Stomach (tissue), 9 donors: ENCODE data around the gene NRCAM. TPM values are rescaled to one million over a fixed set of nuclear protein-coding genes. Genes with fewer than 3 reads are reported as not detected.
A peak's percentile ranks its signal among the peaks of the same experiment; 100 is the strongest.

Experiments used
- DNase-seq, 2 donors: peaks; one replicate each; pipeline versions ENCODE4 v3.0.0 to v3.0.0-alpha.2; 2013 to 2019
- H3K27ac ChIP-seq, 5 donors: fragments of 200-600 bp in 4 of 5; sonication (generic) in 4 of 5; one replicate each; pipeline ENCODE4 v1.5.1; 2013 to 2019; ENCODE audit warnings: mild to moderate bottlenecking in 1 of 5, moderate library complexity in 1 of 5
- H3K27me3 ChIP-seq, 3 donors: fragments of 200-600 bp; sonication (generic); one replicate each; pipeline ENCODE4 v1.5.1; 2017 to 2019; ENCODE audit warnings: mixed run types in 1 of 3
- H3K36me3 ChIP-seq, 4 donors: fragments of 200-600 bp; sonication (generic); 1 replicate in 3 of 4; 2 replicates in 1 of 4; pipeline ENCODE4 v1.5.1; 2016 to 2019
- H3K4me1 ChIP-seq, 4 donors: fragments of 200-600 bp; sonication (generic); one replicate each; pipeline ENCODE4 v1.5.1; 2016 to 2019
- H3K4me3 ChIP-seq, 4 donors: fragments of 200-600 bp; sonication (generic) in 3 of 4; one replicate each; pipeline ENCODE4 v1.5.1; 2016 to 2019; ENCODE audit warnings: mild to moderate bottlenecking in 1 of 4
- H3K9me3 ChIP-seq, 4 donors: fragments of 200-600 bp; sonication (generic); one replicate each; pipeline ENCODE4 v1.5.1; 2016 to 2019
- CTCF ChIP-seq, 7 experiments: fragments of 450-650 bp in 4 of 7; fragments of 200-600 bp in 3 of 7; sonication (generic) in 3 of 7; IDR thresholded peaks; one replicate each; pipeline ENCODE4 v1.5.1; 2016 to 2019; ENCODE audit warnings: antibody characterized with exemption in 7 of 7, control low read depth in 2 of 7, mild to moderate bottlenecking in 1 of 7
- EP300 ChIP-seq: sonication (generic); formaldehyde crosslinking; IDR thresholded peaks from one replicate; pipeline ENCODE4 v1.6.1; 2017; ENCODE audit warnings: antibody characterized with exemption
- POLR2A ChIP-seq, 4 donors: fragments of 450-650 bp; IDR thresholded peaks; one replicate each; pipeline ENCODE4 v1.6.1; 2016; ENCODE audit warnings: antibody characterized with exemption in 4 of 4, control low read depth in 2 of 4, mild to moderate bottlenecking in 1 of 4, moderate library complexity in 1 of 4
- POLR2AphosphoS5 ChIP-seq, 3 donors: sonication (generic); formaldehyde crosslinking; IDR thresholded peaks; one replicate each; pipeline ENCODE4 v1.6.1; 2016; ENCODE audit warnings: antibody characterized with exemption in 3 of 3
- WGBS, 5 donors: extraction: QIAGEN DNeasy Blood & Tissue Kit in 3 of 5; methylation state at CpG; one replicate each; pipeline versions ENCODE4 v1.1.5 to v1.1.7; 2013 to 2018; 5-methylcytosine and 5-hydroxymethylcytosine counted together
- intact Hi-C: fragments of 100-400 bp; cut with DNase I; formaldehyde crosslinking; loops from one replicate; pipeline ENCODE4 v1.15.1; 2023; ENCODE audit warnings: low total_unique reads
- polyA plus RNA-seq, 3 donors: library from polyadenylated mRNA; stranded (reverse); fragments of 200-250 nt; gene quantifications; one replicate each; pipeline ENCODE4 v1.2.3, GENCODE V29; 2013
- total RNA-seq, 5 donors: library from RNA; depleted of rRNA; stranded (reverse); fragments of >200 nt; gene quantifications; one replicate each; pipeline versions ENCODE4 v1.1.0 to v1.2.3, GENCODE V29; 2014 to 2016
- donor health status: healthy with polysubstance abuse.
- donor health status: Bipolar disorder and iron deficiency.
- donor health status: healthy.

NRCAM gene
- total and polyA plus RNA-seq, 8 donors = 1.2 to 9.4 (median 2.3) TPM

GRCh38 chr7:108459922-108460551 lies 3.8 kb upstream of the NRCAM start:
- TF ChIP-seq POLR2A (IDR thresholded peaks at IDR 0.05) (no peak), CTCF (IDR thresholded peaks at IDR 0.05) (peak in 5 of 7 experiments; percentile 20 to 40 (median 32))
- intact Hi-C loops = loop anchor here (10.0 kb wide), 1 partner anchor 275 kb away; no protein-coding TSS in a partner anchor
- H3K9me3 ChIP-seq = no peaks in the 10 kb centered on the region
- H3K4me1 ChIP-seq = peaks cover 18 to 23% (median 23%) of the 10 kb centered on the region in 4 donors
- H3K27me3 ChIP-seq = peaks cover 9 to 47% (median 18%) of the 10 kb centered on the region in 3 donors
- WGBS, 5 donors = 36 to 44% (median 44%) methylated on average over 3 of the region's 3 CpGs
- peak in 1 of 2 donors; percentile 63 for DNase-seq
- no peak overlapping the region for H3K27ac ChIP-seq
- no peak overlapping the region for H3K4me3 ChIP-seq
- no peaks in the 10 kb centered on the region for H3K36me3 ChIP-seq

- Histone ChIP-seq H3K4me1 (peaks cover 22 to 31% (median 31%) of the 10 kb centered on the region in 4 donors), H3K27ac (no peak overlapping the region), H3K27me3 (peaks cover 9 to 69% (median 24%) of the 10 kb centered on the region in 3 donors), H3K4me3 (no peak overlapping the region), H3K9me3 (no peaks in the 10 kb centered on the region), H3K36me3 (no peaks in the 10 kb centered on the region)
- no peak for DNase-seq
- TF ChIP-seq POLR2A (IDR thresholded peaks at IDR 0.05) (no peak), EP300 (no peak), CTCF (IDR thresholded peaks at IDR 0.05) (no peak), POLR2AphosphoS5 (IDR thresholded peaks at IDR 0.05) (no peak)
- intact Hi-C loops = loop anchor here (10.0 kb wide), 1 partner anchor 273 kb away; no protein-coding TSS in a partner anchor
Observed at GRCh38 chr7:108457871-108458270, 1.6 kb upstream of the NRCAM start.

- H3K27ac ChIP-seq = no peak overlapping the region
- H3K4me3 ChIP-seq = peak overlapping the region; percentile 45 to 75 (median 62)
Observed at GRCh38 chr7:108456845-108457540, 757 bp upstream of the NRCAM start.

More at GRCh38 chr7:108456845-108457540, 757 bp upstream of the NRCAM start:
- Histone ChIP-seq H3K36me3 (no peaks in the 10 kb centered on the region), H3K4me1 (peaks cover 22 to 31% (median 31%) of the 10 kb centered on the region in 4 donors), H3K9me3 (no peaks in the 10 kb centered on the region), H3K27me3 (peaks cover 9 to 75% (median 24%) of the 10 kb centered on the region in 3 donors)
- whole genome bisulfite sequencing, 5 donors = 7 to 10% (median 9%) methylated on average over 19 of the region's 19 CpGs
- intact Hi-C loops = loop anchor here (10.0 kb wide), 1 partner anchor 272 kb away; no protein-coding TSS in a partner anchor
- DNase-seq = peak in 1 of 2 donors; percentile 18
- no peak for TF ChIP-seq POLR2AphosphoS5 (IDR thresholded peaks at IDR 0.05)
- no peak for TF ChIP-seq EP300
- TF ChIP-seq CTCF (IDR thresholded peaks at IDR 0.05) = no peak
